NCI-H345 treated with DMSO at 0.1 percent for 48 hours (cell line): ENCODE results near the gene HDAC1.
"Not testable (repeated sequence)": the region's sequence is repeated elsewhere in the genome, so short reads cannot be mapped to it uniquely, and the experiment has no call there.

Experiments
- DNase-seq: peaks from one replicate; lab custom pipeline; 2025; ENCODE audit not compliant: unreplicated experiment; lab: John Stamatoyannopoulos, UW

HDAC1 gene

GRCh38 chr1:32273391-32274208 is 18.3 kb upstream of the HDAC1 start:
- peak; percentile 52 for DNase-seq

DNA sequence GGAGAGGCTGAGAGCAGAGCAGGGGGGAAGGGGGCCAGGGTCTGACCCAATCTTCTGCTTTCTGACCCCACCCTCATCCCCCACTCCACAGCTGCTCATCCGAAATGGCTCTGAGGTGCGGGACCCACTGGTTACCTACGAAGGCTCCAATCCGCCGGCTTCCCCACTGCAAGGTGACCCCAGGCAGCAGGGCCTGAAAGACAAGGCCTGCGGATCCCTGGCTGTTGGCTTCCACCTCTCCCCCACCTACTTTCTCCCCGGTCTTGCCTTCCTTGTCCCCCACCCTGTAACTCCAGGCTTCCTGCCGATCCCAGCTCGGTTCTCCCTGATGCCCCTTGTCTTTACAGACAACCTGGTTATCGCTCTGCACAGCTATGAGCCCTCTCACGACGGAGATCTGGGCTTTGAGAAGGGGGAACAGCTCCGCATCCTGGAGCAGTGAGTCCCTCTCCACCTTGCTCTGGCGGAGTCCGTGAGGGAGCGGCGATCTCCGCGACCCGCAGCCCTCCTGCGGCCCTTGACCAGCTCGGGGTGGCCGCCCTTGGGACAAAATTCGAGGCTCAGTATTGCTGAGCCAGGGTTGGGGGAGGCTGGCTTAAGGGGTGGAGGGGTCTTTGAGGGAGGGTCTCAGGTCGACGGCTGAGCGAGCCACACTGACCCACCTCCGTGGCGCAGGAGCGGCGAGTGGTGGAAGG is 17.1 kb upstream of the HDAC1 start:
- no peak for DNase-seq

DNA sequence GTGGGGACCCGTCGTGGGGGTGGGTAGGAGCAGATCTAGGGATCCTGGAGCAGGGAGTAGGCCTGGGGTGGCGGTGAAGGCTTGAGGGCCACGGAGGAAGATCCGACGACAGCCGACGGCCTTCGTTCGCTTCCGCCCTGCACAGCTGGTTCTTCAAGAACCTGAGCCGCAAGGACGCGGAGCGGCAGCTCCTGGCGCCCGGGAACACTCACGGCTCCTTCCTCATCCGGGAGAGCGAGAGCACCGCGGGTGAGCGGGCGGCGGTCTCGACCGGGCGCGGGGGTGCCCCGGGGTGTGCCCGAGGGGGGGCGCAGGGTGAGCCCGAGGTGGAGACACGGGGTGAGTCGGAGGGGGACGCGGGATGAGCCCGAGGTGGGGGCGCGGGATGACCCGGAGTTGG is 16.5 kb upstream of the HDAC1 start:
- DNase-seq = no peak

DNA sequence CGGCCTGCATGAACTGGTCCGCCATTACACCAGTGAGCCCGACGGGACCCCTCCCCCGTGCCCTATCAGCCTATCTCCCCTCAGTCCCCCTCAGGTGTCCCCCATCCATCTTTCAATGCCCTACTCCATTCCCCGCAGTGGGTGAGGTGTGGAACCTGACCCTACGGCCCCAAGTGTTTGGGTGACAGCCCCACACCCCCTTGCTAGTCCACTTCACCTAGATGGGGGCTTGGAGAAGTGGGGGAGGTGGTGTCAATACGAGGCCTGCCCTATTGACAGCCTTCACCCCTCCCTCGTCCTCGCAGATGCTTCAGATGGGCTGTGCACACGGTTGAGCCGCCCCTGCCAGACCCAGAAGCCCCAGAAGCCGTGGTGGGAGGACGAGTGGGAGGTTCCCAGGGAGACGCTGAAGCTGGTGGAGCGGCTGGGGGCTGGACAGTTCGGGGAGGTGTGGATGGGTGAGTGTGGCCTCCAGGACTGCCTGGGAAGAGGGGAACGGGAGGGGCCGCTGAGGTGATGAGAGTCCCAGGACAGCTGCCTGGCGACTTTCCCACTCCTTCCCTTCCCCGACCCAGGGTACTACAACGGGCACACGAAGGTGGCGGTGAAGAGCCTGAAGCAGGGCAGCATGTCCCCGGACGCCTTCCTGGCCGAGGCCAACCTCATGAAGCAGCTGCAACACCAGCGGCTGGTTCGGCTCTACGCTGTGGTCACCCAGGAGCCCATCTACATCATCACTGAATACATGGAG is 15.7 kb upstream of the HDAC1 start:
- no peak for DNase-seq

DNA sequence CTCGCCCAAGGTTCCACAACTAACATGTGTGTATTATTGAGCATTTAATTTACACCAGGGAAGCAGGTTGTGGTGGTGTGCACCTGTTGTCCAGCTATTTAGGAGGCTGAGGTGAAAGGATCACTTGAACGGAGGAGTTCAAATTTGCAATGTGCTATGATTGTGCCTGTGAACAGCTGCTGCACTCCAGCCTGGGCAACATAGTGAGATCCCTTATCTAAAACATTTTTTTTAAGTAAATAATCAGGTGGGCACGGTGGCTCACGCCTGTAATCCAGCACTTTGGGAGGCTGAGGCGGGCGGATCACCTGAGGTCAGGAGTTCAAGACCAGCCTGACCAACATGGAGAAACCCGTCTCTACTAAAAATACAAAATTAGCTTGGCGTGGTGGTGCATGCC is 7.1 kb upstream of the HDAC1 start:
- not testable (repeated sequence) for DNase-seq

GRCh38 chr1:32285658-32286057 is 6.2 kb upstream of the HDAC1 start:
- DNase-seq = no peak

- DNase-seq = no peak
Measured at GRCh38 chr1:32286763-32287162, 5.1 kb upstream of the HDAC1 start.

DNA sequence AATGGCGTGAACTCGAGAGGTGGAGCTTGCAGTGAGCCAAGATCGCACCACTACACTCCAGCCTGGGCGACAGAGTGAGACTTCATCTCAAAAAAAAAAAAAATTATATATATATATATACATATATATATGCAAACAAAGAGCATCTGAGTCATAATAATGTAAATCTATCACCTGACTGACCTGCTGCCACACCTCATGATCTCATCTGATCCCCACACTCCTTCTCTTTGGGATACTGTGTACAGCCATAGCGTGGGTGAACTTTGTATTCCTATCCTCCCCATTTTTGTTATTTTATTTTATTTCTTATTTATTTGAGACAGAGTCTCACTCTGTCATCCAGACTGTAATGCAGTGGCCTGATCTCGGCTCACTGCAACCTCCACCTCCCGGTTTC is 2.6 kb upstream of the HDAC1 start:
- no peak for DNase-seq

DNA sequence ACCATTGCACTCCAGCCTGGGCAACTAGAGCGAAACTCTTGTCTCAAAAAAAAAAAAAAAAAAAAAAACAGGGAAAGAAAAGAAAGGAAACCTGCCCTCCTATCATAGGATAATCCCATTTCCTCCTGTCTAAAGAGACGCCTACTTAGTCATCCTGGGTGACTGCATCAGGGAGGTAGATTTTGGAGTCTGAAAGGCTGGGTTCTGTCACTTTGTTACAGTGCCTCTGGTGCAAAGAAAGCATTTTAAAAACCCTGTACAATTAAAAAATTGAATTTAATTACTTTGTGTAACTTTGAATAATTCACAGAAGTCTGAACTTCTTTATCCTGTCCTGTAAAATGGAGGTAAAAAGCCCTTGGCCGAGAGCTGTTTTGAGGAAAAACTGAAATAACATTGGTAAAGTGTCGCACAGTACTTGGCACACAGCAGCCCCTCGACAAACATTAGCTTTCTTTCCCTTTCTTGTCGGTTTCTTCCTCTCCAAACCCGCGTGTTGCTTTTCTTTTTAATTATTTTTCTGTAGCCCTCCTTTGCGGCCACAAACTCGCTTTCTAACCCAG is 657 bp upstream of the HDAC1 start:
- no peak for DNase-seq

DNA sequence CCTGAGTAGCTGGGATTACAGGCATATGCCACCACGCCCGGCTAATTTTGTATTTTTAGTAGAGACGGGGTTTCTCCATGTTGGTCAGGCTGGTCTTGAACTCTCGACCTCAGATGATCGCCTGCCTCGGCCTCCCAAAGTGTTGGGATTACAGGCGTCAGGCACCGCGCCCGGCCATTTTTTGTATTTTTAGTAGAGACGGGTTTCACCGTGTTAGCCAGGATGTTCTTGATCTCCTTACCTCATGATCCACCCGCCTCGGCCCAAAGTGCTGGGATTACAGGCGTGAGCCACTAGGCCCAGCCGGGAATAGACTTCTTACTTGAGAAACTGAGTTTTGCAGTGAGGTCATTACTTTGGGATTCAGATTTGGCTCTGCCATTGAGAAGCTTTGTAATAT is 6.3 kb downstream of the HDAC1 start:
- DNase-seq = not testable (repeated sequence)

- DNase-seq = no peak
Measured at GRCh38 chr1:32299327-32299726, 7.4 kb downstream of the HDAC1 start.

DNA sequence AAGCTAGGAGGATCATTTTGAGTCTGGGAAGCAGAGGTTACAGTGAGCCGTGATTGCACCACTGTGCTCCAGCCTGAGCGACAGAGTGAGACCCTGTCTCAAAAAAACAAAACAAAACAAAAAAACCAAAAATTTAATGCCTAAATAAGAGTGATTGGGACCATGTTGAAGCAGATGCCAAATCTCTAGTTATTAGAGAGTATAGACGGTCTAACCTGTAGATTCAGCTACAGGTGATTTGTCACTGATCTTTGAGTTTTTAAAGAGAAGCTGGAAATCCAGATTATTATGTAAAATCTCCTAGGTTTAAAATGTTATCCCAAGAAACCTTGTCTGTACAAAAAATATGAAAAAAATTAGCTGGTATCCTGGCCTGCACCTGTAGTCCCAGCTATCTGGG is 11.5 kb downstream of the HDAC1 start:
- DNase-seq = no peak

DNA sequence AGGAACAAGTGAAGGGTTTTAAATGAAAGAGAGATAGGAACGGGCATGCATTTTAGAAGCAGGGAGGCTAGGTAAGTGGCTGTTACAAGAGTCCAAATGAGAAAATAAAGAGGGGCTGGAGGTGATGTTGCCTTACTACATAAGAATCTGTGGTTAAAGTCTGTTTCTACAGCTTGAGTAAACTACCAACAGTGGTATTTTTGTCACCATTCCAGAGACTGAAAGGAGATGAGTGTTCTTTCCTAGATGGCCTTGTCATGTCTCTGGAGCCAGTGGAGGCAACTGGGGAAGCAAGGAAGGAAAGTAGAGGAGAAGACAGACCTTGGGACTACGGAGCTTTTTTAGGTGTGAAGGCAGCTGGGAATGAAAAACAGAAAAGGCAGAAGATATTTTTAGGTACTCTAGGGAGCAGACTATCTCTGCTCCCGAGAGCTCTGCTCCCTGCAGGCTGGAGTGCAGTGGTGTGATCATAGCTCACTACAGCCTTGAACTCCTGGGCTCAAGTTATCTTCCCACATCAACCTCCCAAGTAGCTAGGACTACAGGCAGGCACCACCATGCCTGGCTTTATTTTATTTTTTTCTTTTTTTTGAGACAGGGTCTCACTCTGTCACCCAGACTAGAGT is 12.2 kb downstream of the HDAC1 start:
- no peak for DNase-seq

GRCh38 chr1:32305310-32305709 is 13.4 kb downstream of the HDAC1 start:
- no peak for DNase-seq

GRCh38 chr1:32307324-32307723 is 15.4 kb downstream of the HDAC1 start:
- DNase-seq = no peak

- DNase-seq = no peak
Measured at GRCh38 chr1:32309960-32310359, 18.1 kb downstream of the HDAC1 start.

DNA sequence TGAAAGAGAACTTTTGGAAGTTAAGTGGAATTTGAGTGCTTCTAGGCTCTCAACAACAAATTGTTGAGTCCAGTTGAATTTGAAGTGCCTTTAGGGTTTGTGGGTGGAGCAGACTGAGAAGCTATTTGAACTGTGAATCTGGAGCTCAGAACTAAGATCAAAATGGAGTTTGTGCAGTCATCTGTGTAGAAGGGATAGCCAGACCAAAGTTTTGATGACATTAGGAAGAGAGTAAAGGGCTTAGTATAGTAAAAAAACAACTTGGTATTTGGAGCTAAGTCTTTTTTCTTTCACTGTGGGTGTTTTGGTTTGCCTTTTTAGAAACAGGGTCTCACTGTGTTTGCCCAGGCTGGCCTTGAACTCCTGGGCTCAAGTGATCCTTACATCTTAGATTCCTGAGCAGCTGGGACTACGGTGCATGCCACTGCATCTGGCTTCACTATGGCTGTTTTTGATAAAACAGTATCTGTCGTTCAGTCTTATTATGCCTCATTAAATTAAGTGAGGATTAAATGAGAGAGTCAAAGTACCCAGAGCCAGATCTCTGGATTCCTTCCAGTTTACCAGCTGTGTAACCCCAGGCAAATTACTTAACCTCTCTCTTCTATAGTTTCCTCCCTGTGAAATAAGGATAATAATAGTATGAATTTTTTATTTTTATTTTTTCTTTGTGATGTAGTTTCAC is 20.0 kb downstream of the HDAC1 start:
- no peak for DNase-seq

DNA sequence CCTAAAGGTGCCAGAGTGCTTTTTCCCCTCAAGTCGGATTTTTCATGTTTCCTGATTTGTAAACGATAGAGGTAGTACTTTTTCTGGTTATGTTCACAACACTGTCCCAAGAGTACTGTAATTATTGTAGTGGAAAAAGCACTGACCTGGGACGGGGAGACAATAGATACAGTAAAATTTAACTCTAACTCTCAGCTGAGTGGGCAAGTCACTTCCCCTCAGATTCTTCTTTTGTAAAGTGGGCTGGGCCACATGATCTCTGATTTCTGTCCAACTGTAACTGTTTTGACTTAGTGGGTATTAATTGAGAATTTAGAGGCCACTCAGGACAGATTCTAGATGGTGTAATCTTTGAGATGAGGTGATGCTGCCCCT is 25.0 kb downstream of the HDAC1 start:
- no peak for DNase-seq

DNA sequence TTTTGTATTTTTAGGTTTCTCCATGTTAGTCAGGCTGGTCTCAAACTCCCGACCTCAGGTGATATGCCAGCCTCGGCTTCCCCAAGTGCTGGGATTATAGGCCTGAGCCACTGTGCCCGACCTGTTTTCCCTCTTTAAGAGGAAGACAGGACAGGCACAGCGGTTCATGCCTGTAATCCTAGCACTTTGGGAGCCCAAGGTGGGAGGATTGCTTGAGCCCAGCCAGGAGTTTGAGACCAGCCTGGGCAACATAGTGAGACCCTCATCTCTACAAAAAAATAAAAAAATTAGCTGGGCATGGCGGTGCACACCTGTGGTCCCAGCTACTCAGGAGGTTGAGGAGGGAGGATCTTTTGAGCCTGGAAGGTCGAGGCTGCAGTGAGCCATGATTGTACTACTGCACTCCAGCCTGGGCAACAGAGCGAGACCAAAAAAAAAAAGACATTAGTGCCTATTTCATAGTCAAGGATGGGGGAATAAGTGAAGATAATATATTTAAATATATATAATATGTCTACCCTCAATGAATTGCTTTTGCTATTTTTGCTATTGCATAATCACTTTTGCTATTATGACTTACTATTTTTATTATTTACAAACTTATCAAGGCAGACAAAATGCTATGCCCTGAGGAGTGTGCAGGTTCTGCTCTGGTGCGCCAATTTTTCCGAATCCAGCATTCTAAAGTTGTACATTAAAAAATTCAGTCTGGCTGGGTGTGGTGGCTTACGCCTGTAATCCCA is 26.4 kb downstream of the HDAC1 start:
- no peak for DNase-seq

DNA sequence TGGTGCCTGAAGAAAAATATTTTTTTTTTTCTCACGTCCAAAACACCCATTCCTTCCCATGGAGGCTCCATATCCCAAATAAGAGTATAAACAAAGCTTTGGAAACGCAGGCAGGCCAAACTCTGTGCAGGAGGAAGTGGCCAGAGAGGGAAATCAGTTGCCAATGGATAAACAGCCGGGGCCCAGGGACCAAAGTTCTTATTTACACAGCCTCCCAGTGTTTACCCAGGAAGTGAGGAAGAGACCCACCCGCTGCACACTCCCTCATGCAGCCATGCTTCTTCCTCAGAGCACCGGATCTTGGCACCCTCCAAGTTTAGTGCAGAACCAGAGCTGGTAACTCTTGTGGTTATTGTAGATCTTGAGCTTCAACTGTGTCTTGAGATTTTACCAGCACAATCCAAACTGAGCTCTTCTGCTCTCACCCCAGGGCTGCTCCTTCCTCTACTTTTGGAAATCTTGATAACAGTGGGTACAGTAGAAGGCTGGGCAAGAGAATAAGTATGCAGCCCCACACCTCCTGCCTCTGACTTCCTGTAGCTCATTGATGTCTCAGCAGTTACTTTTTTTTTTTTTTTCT is 29.9 kb downstream of the HDAC1 start:
- DNase-seq = no peak
